Loucy (cell line): Measurements from ENCODE around the gene PC.

ENCODE experiments used
- H2AFZ ChIP-seq: fragments of 200-600 bp; sonication (generic); 2 replicates; pipeline ENCODE4 v1.6.0; 2016; ENCODE audit warnings: antibody characterized with exemption, mild to moderate bottlenecking, low read length, moderate library complexity
- H3F3A ChIP-seq: fragments of 200-600 bp; 2 replicates; pipeline ENCODE4 v1.6.0; 2016; ENCODE audit warnings: antibody characterized with exemption, low read depth, mild to moderate bottlenecking
- H3K27me3 ChIP-seq: fragments of 200-600 bp; sonication (generic); 2 replicates; pipeline ENCODE4 v1.6.1; 2014; ENCODE audit warnings: low read length, mild to moderate bottlenecking; ENCODE audit not compliant: insufficient read depth, poor library complexity, severe bottlenecking
- H3K36me3 ChIP-seq: fragments of 200-600 bp; sonication (generic); 2 replicates; pipeline ENCODE4 v1.6.1; 2016; ENCODE audit warnings: low read length; ENCODE audit not compliant: insufficient read depth
- H3K4me1 ChIP-seq: fragments of 200-600 bp; sonication (generic); 2 replicates; pipeline ENCODE4 v1.5.1; 2014; ENCODE audit warnings: low read length, mild to moderate bottlenecking; ENCODE audit not compliant: insufficient read depth, poor library complexity, severe bottlenecking
- H3K4me2 ChIP-seq: fragments of 200-600 bp; sonication (generic); 2 replicates; pipeline ENCODE4 v1.6.0; 2014; ENCODE audit warnings: antibody characterized with exemption, low read length, low read depth, mild to moderate bottlenecking; ENCODE audit not compliant: poor library complexity, severe bottlenecking
- H3K4me3 ChIP-seq: fragments of 200-600 bp; sonication (generic); 2 replicates; pipeline ENCODE4 v1.5.1; 2014; ENCODE audit warnings: low read length, mild to moderate bottlenecking, mixed read lengths; ENCODE audit not compliant: poor library complexity, severe bottlenecking
- H3K79me2 ChIP-seq: fragments of 200-600 bp; sonication (generic); 2 replicates; pipeline ENCODE4 v1.6.1; 2014; ENCODE audit warnings: low read length; ENCODE audit not compliant: insufficient read depth
- H3K9ac ChIP-seq: fragments of 200-600 bp; sonication (generic); 2 replicates; pipeline ENCODE4 v1.6.0; 2014; ENCODE audit warnings: mild to moderate bottlenecking, low read depth, low read length, moderate library complexity; ENCODE audit not compliant: poor library complexity, severe bottlenecking
- H3K9me2 ChIP-seq: fragments of 200-600 bp; sonication (generic); replicated peaks from 2 replicates; pipeline ENCODE4 v1.6.1; 2016; ENCODE audit warnings: low read depth, low read length, mixed read lengths
- H3K9me3 ChIP-seq: fragments of 200-600 bp; sonication (generic); 2 replicates; pipeline ENCODE4 v1.6.1; 2014; ENCODE audit warnings: mild to moderate bottlenecking, antibody characterized with exemption, low read length, low read depth; ENCODE audit not compliant: insufficient read depth
- H4K20me1 ChIP-seq: fragments of 200-600 bp; sonication (generic); 2 replicates; pipeline ENCODE4 v1.6.0; 2014; ENCODE audit warnings: antibody characterized with exemption, low read length, mild to moderate bottlenecking; ENCODE audit not compliant: insufficient read depth, poor library complexity, severe bottlenecking
- CTCF ChIP-seq: fragments of 200-600 bp; sonication (generic); conservative IDR thresholded peaks from 2 replicates; pipeline ENCODE4 v1.5.1; 2014; ENCODE audit warnings: mild to moderate bottlenecking, antibody characterized with exemption, low read length
- EZH2phosphoT487 ChIP-seq: fragments of 200-600 bp; IDR thresholded peaks from 2 replicates; pipeline ENCODE4 v1.6.1; 2018; ENCODE audit warnings: antibody characterized with exemption, mild to moderate bottlenecking, moderate library complexity, borderline replicate concordance

PC gene

GRCh38 chr11:66864924-66865697 lies 93.1 kb downstream of the PC start:
- no peak overlapping the region for H2AFZ ChIP-seq
- H4K20me1 ChIP-seq: no peaks in the 10 kb centered on the region
- H3K9ac ChIP-seq: no peak overlapping the region
- no peak overlapping the region for H3K4me3 ChIP-seq
- H3K9me3 ChIP-seq: no peaks in the 10 kb centered on the region
- H3K27me3 ChIP-seq: no peaks in the 10 kb centered on the region
- no peaks in the 10 kb centered on the region for H3K9me2 ChIP-seq
- no peak overlapping the region for H3K4me2 ChIP-seq
- no peaks in the 10 kb centered on the region for H3K36me3 ChIP-seq
- no peak for TF ChIP-seq CTCF
- TF ChIP-seq EZH2phosphoT487: no peak
- no peaks in the 10 kb centered on the region for H3K4me1 ChIP-seq
- H3K79me2 ChIP-seq: no peaks in the 10 kb centered on the region
- no peaks in the 10 kb centered on the region for H3F3A ChIP-seq

GRCh38 chr11:66864172-66864901 lies 93.8 kb downstream of the PC start:
- no peaks in the 10 kb centered on the region for H3K9me2 ChIP-seq
- H3K27me3 ChIP-seq: no peaks in the 10 kb centered on the region
- H3K4me3 ChIP-seq: no peak overlapping the region
- no peak overlapping the region for H3K4me2 ChIP-seq
- H4K20me1 ChIP-seq: peaks cover 4% of the 10 kb centered on the region
- peaks cover 2% of the 10 kb centered on the region; the same call in 1 of the 2 replicates for H3K79me2 ChIP-seq
- H3K4me1 ChIP-seq: no peaks in the 10 kb centered on the region
- H3K9ac ChIP-seq: no peak overlapping the region
- no peaks in the 10 kb centered on the region for H3F3A ChIP-seq
- no peaks in the 10 kb centered on the region for H3K36me3 ChIP-seq
- TF ChIP-seq CTCF (no peak), EZH2phosphoT487 (no peak)
- H3K9me3 ChIP-seq: no peaks in the 10 kb centered on the region
- H2AFZ ChIP-seq: no peak overlapping the region

GRCh38 chr11:66863428-66864125 lies 94.6 kb downstream of the PC start:
- Histone ChIP-seq H3F3A (no peaks in the 10 kb centered on the region), H3K4me1 (no peaks in the 10 kb centered on the region), H3K9me3 (no peaks in the 10 kb centered on the region), H3K9ac (no peak overlapping the region), H3K79me2 (peaks cover 9% of the 10 kb centered on the region; the same call in 1 of the 2 replicates), H4K20me1 (peaks cover 4% of the 10 kb centered on the region), H2AFZ (no peak overlapping the region), H3K36me3 (no peaks in the 10 kb centered on the region), H3K4me2 (no peak overlapping the region), H3K4me3 (no peak overlapping the region), H3K9me2 (no peaks in the 10 kb centered on the region), H3K27me3 (no peaks in the 10 kb centered on the region)
- TF ChIP-seq CTCF: no peak
- no peak for TF ChIP-seq EZH2phosphoT487
